ENCODE data around the gene KRTAP5-6.

The KRTAP5-6 gene

DNA sequence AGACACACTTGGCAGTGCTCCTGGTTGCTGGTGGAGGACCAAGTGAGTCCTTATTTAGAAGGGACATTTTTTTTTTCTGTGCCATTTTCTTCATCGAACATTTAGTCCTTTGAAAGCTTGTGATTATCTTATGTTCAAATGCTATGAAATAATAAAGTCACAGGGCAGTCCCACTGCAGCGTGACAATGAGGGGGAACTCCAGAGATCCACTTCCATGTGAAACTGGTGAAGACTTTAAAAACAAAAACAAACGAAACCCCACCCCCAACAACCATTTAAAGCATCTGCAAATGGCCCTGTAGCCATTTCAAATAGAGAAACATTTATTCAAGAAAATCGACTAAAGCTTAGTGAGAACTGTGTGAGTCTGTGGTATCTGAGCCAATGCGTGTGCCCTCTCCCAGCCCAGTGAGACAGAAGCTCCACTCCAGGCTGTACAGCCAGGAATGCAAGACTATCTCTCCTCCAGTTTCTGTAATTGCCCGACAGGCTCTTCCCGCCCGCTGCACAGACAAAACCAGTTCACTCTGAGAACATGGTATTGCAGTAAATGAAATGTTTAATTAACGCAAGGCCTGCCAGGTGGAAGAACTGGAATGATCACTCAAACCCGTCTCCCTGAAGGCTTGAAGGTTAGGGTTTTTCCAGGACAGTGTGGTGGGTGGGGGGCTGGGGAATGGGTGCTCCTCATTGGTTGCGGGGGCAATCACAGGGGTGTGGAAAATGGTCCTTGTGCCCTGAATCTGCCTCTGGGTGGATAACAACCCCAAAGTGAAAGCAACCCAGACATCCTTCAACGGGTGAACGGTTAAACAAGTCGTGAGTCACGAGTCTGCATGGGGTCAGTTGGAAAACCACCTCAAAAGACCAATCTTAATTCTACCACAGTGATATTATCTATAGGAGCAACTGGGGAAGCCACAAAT, 8.4 kb downstream of the KRTAP5-6 start:
- FAIRE-seq: no peak

- no peak for FAIRE-seq
Observed at GRCh38 chr11:1706634-1707400, 9.8 kb downstream of the KRTAP5-6 start.

GRCh38 chr11:1707751-1708150, 10.8 kb downstream of the KRTAP5-6 start:
- no peak for FAIRE-seq

- no peak for FAIRE-seq
Observed at GRCh38 chr11:1708716-1709115, 11.7 kb downstream of the KRTAP5-6 start.

GRCh38 chr11:1714908-1715885, 18.2 kb downstream of the KRTAP5-6 start:
- no peak for FAIRE-seq

DNA sequence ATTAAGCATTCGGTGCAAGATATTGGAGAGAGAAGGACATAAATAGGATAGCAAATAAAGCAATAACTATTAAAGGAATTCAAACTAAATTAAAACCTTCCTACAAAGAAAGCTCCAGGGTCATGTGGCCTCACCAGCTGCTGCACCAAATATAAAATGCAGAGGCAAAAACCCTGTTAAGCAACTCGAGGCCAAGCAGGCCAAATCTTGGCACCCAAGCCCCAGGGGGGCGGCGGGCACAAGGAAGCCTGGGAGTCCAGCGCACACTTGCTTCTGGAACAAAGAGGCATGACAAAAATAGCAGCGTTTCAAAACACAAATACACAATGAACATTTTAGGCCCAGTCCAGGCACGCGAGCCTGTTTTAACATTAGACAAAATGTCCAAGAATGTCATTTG, 20.8 kb downstream of the KRTAP5-6 start:
- no peak for FAIRE-seq

DNA sequence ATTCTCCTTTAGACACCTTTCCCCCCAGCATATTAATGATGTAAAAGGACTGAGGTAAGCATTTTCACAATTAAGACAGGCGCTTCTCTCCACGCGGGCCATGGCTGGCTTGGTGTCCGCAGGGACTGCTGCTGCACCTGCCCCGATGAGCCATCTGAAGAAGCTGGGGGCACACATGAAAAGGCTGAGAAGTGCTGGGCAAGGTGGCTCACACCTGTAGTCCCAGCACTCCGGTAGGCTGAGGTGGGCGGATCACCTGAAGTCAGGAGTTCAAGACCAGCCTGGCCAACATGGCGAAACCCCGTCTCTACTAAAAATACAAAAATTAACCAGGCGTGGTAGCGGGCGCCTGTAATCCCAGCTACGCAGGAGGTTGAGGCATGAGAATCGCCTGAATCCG, 21.3 kb downstream of the KRTAP5-6 start:
- FAIRE-seq: no peak

DNA sequence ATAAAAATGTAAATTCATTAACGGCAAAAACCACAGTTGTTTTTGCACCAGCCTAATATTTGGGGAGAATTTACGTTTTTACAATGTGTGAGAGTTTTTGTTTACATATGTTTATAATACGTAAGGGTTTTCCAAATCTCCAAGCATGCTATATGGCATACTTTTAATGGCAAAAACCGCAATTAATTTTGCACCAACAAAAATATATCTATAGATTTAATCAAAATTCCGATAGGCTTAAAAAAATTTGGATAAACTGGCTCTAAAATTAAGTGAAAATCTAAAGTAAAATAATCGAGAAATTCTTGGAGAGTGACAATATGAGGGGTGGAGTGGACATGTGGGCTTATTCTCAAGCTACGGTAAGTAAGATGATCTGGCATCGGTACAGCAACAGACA, 22.8 kb downstream of the KRTAP5-6 start:
- FAIRE-seq: no peak

DNA sequence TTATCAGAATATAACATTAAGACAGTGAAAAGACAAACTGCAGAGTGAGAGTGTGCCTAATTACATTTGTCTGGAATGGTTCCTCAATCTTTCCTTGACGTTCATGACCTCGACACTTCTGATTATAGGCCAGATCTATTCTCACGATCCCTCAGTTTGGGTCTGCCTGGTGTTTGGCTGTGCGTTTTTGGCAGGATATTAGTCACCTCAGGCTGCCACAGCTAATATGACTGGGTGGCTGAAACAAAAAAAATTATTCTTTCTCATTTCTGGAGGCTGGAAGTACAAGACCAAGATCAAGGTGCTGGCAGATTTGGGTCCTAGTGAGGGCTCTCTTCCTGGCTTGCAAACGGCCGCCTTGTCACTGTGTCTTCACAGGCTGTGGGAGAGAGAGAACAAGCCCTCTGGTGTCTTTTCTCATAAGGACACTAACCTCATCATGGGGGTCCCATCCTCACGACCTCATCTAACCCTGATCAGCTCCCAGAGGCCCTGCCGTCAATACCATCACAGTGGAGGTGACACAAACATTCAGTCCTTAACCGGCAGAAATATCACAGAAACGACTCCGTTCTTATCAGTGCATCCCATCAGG, 30.2 kb downstream of the KRTAP5-6 start:
- no peak for FAIRE-seq

DNA sequence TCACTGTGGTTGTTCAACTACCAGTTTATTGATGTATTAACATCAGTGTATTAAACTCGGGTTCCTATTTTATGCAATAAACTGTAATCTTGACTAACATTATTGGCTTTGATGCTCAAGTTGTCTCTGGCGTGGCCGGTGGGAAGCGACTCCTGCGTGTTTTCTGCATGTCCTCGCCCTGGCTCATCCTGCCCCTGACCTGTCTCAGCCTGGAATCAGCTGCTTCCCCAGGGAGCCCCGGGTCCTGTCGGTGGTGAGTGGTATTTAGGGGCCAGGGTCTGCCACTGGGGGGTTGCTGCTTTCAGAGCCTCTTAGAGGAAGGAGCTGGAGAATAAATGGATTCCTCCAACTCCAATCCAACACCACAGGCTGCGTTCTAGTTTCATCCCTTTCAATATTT, 30.9 kb downstream of the KRTAP5-6 start:
- FAIRE-seq: no peak

- FAIRE-seq: no peak
Observed at GRCh38 chr11:1728301-1728700, 31.3 kb downstream of the KRTAP5-6 start.

DNA sequence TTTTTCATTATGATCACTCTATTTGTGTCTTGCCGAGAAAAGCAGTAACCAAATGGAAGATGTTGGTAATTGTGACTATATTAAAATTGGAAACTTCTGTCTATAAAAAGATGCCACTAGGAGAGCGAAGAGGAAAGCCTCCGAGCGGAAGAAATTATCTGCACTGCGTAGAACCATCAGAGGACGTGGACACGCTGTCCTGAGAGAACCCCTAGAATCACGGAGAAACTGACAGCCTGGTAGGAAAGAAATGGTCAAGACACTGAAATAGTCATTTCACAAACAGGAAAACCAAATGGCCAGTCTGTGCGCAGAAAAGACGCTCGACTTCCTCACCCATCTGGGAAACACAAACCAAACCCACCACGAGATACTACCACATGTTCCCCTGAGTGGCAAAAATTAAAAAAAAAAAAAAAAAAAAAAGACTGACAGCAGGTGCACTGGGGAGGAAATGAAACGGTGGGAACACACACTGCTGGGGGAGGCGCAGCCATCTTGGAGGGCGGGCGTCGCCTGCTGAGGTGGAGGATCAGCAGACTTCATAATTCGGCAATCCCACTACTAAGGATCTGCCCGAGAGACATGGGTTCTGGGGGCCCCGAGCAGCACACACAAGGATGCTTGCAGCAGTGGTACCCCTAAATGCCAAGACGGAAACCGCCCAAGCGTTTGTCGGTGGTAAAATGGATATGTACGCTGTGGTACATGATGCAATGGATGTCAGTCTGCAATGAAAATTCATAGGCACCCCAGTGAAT, 32.1 kb downstream of the KRTAP5-6 start:
- no peak for FAIRE-seq

DNA sequence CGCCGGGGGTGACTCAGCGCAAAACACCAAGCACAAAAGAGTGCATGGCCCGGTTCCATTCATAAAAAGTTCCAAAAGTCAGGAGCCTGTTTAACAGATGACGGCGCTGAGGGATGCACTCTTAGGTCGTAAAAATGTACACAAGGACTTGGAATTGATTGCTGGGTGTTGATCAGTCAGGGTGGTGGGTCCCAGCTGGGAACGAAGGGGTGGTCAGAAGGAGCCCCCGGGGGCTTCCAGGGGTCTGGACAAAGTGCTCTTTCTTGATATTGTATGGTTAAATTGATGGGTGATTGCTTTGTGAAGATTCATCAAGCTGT, 32.7 kb downstream of the KRTAP5-6 start:
- FAIRE-seq: no peak

GRCh38 chr11:1730059-1730629, 33.1 kb downstream of the KRTAP5-6 start:
- no peak for FAIRE-seq

DNA sequence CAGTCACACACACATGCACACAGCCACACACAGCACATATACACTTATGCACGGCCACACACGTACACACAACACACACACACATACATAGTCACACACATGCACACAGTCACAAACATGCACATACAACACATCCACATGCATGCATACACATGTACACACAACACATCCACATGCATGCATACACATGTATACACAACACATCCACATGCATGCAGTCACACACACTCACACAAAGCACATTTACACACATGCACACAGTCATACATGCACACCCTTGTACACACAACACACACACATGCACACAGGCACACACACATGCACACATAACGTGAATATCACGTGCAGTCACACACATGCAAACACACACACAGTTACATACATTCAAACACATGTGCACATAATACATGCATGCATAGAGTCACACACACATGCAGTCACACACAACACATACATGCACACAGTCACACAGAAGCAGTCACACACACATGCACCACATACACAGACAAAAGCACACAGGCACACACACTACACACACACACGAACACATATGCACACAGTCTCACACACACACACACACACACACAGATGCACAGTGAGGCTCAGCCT, 34.6 kb downstream of the KRTAP5-6 start:
- no peak for FAIRE-seq

DNA sequence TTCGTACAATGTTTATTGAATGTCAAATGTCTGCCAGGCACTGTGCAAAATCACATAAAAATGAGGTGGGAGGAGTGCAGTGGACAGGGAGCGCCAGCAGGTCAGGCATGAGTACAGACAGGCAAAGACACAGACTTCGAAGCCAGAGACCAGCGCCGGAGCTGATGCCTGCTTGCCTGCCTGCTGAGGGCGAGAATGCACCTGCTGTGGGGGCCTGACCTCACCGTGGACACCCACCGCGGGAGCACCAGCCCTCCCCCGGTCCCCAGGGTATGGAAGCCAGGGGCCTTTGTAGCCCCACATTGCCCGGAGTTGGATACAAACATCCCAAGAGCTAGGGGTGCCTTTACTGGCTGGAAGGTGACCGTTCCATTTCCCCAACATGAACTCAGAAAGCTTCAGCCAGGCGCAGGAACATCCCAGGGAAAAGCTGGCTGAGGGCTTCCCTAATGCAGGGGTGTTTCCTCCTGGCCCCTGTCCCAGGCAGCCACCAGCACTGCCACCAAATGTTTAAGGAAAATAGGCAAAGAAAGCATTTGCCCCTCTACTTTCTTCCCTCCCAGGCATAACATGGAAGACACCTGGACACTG, 35.5 kb downstream of the KRTAP5-6 start:
- no peak for FAIRE-seq

GRCh38 chr11:1733009-1733715, 36.2 kb downstream of the KRTAP5-6 start:
- no peak for FAIRE-seq

GRCh38 chr11:1733716-1734640, 37.0 kb downstream of the KRTAP5-6 start:
- FAIRE-seq: no peak

DNA sequence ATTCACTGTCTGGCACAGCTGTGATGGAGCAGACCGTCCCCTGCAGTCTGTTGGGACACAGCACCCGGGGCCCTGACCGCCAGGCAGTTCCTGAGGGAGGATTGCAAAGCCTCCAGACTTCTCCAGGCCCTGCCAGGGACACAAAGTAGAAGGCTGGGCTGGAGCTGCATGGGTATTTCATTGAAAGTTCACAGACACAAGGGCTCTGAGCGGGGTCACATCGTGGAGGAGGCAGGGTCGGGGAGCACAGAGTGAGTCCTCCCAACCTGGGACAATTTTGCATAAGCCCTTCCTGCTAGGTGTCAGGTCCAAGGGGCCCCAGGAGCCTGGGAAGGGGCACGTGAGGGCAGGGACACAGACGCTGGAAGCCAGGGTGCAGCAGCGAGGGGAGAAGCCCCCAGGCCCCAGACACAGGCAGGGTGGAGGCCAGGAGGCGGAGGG, 37.7 kb downstream of the KRTAP5-6 start:
- FAIRE-seq: no peak
